GM21825 (cell line): Measurements from ENCODE around the gene ANO3.
"Not testable (repeated sequence)": the region's sequence is repeated elsewhere in the genome, so short reads cannot be mapped to it uniquely, and the experiment has no call there.

Experiments
- ATAC-seq: cut with Tn5 transposase; IDR thresholded peaks from one replicate; pipeline ENCODE4 v1.9.1; 2021; ENCODE audit warnings: mild to moderate bottlenecking, moderate library complexity; ENCODE audit not compliant: unreplicated experiment

Gene ANO3

GRCh38 chr11:26571861-26572654 lies 240.1 kb downstream of the ANO3 start, which contains the start of gene MUC15:
Gene MUC15 (minus strand): TSS chr11:26572263. CDS start chr11:26567094, 5,169 bp downstream.
- ATAC-seq: no peak

GRCh38 chr11:26572770-26573402 lies 241.0 kb downstream of the ANO3 start:
- ATAC-seq: no peak

GRCh38 chr11:26573896-26574295 lies 242.0 kb downstream of the ANO3 start:
- no peak for ATAC-seq

GRCh38 chr11:26575946-26576345 lies 244.0 kb downstream of the ANO3 start:
- no peak for ATAC-seq

DNA sequence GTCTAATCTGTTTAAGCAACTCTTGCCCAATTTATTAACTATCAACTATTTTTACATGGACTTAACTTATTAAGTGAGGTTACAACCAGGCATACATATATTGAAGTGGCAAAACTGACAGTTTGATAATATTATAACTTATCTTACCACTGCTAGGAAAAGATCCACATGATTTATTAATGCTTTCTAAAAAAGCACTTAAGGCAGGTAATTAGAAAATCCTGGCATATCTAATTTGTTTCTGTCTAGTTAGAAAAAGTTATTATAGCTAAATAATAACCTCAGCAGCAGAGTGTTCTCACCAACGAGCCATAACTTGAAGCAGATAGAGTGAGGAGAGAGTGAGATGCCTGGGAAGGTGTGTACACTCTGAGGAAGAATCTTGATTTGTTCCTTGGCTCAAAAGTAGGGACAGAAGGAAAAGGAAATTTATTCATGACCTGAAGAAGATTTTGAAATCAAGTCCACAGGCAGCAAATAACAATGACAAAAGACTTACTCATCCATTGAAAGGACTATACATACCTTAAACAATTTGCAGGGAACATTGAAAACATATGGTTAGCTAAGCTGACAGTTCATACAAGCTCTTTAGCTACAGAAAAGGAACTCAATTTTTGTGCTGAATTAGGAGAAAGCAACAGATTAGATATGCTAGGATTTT lies 247.2 kb downstream of the ANO3 start:
- ATAC-seq: no peak

DNA sequence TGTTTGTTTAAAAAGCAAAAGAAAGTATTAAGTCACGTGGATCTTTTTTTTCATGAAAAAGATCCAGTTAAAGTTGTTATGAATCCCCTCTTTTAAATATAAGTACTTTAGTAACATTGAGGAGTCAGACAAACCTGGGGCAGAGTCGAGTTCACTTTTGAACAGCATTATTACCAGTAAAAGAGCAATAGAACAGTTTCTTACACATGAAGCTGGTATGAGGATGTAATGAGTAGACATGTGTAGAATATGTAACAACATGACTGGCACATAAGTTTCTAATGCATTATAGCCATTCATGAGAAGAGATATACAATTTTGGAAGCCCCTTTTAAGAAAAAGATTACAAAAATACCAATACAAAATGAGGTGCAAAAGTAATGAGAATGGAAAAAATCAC lies 247.8 kb downstream of the ANO3 start:
- no peak for ATAC-seq

GRCh38 chr11:26580929-26581328 lies 249.0 kb downstream of the ANO3 start:
- ATAC-seq: no peak

GRCh38 chr11:26583550-26583949 lies 251.6 kb downstream of the ANO3 start:
- ATAC-seq: no peak

- no peak for ATAC-seq
These were observed 252.9 kb downstream of the ANO3 start for GRCh38 chr11:26584818-26585217.

DNA sequence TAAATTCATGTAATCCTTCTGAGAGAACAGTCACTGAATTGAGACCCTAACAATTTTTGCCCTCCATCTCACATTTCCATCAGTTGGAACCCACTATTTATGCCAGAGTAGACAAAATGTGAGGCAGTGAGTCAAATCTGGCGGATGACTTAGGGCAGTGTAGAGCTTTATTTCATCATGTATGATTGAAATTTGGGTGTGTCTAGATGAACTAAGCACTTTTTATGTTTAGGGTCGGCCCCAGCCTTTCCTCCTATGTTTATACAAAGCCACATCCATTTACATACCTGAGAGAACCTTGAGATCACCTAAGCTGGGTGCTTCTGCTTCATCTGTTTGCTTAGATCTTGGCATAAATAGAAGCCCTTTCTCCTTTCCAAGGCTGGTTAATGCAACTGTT lies 255.1 kb downstream of the ANO3 start:
- ATAC-seq: no peak

GRCh38 chr11:26593691-26594090 lies 261.8 kb downstream of the ANO3 start:
- no peak for ATAC-seq

- ATAC-seq: not testable (repeated sequence)
These were observed 263.4 kb downstream of the ANO3 start for GRCh38 chr11:26595207-26595865.

DNA sequence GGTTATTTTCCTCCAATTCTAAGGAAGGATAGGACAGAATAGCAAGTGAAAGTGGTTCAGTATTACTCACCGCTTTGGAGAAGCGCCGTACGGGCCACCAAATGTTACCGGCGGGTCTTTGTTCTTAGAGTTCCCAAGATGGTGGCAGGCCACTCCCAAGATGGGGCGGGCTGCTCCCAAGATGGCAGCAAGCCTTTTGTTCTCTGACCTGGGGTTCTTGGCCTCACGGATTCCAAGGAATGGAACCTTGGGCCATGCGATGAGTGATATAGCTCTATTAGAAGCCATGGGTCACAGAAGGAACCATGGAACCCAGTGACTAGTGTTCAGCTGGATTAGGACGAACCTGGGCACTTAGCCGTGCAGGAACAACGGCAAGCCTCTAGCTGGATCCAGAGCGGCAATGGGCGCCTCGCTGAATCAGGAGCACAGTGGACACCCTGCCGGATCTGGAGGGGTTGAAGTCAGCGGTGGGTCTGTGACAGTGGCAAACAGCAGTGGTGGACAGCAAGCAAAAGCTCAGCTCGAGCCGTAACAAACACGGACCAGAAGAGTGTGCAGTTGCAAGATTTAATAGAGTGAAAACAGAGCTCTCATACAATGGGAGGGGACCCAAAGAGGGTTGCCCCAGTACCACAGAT lies 265.2 kb downstream of the ANO3 start:
- ATAC-seq: not testable (repeated sequence)

- ATAC-seq: no peak
These were observed 266.0 kb downstream of the ANO3 start for GRCh38 chr11:26597899-26598298.

- no peak for ATAC-seq
These were observed 267.5 kb downstream of the ANO3 start for GRCh38 chr11:26599425-26599824.

- ATAC-seq: no peak
These were observed 268.0 kb downstream of the ANO3 start for GRCh38 chr11:26599876-26600434.

GRCh38 chr11:26607725-26608506 lies 276.0 kb downstream of the ANO3 start:
- no peak for ATAC-seq

DNA sequence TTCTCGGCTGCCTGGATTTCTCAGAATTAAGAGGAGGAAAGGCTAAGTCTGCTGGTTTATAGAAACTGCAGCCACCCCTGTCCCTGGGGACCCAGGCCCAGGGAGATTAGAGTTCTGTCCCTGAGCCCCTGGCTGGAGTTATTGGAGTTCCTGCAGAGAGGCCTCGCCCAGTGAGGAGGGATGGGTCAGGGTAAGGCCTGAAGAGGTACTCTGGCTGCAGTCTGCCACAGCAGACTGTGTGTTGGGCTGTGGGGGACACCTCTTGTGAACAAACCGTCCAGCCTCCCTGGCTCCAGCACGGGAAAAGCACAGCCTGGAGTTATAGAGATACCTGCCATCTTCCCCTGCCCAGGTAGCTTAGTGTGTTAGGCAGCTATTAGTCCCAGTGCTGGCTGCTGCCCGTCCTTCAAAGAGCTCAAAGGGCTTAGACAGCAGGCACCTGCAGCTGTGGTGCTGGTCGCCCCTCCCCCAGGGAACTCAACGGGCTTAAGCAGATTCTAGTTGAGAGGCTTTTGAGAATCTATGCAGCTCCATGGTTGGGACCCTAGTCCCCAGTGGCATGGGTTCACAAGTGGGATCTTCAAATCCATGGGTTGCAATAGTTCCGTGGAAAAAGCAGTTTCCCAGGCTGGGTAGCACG lies 276.7 kb downstream of the ANO3 start:
- ATAC-seq: no peak

- ATAC-seq: no peak
These were observed 281.8 kb downstream of the ANO3 start for GRCh38 chr11:26613759-26614158.
